Osteoblast (primary cell): Measurements from ENCODE around the gene GDF7. TPM values are rescaled to one million over a fixed set of nuclear protein-coding genes. Genes with fewer than 3 reads are reported as not detected.

Experiments used
- DNase-seq: peaks from one replicate; pipeline ENCODE4 v3.0.0; 2011; ENCODE audit warnings: low spot score, mixed read lengths; ENCODE audit not compliant: insufficient read length; ENCODE audit errors: missing footprints
- H2AFZ ChIP-seq: 2 replicates; pipeline ENCODE4 v1.6.0; 2011; ENCODE audit warnings: mild to moderate bottlenecking, low read length
- H3K27ac ChIP-seq: 2 replicates; pipeline ENCODE4 v1.5.1; 2011; ENCODE audit warnings: mild to moderate bottlenecking, low read depth, low read length, moderate library complexity
- H3K27me3 ChIP-seq: 2 replicates; pipeline ENCODE4 v1.6.0; 2012; ENCODE audit warnings: mild to moderate bottlenecking, control low read depth, inconsistent platforms, low read length, moderate library complexity; ENCODE audit not compliant: insufficient read depth
- H3K36me3 ChIP-seq: 2 replicates; pipeline ENCODE4 v1.5.1; 2011; ENCODE audit warnings: mild to moderate bottlenecking, low read length, control low read depth, moderate library complexity; ENCODE audit not compliant: insufficient read depth
- H3K4me1 ChIP-seq: 2 replicates; pipeline ENCODE4 v1.5.1; 2011; ENCODE audit warnings: mild to moderate bottlenecking, low read length, control low read depth, moderate library complexity; ENCODE audit not compliant: insufficient read depth
- H3K4me2 ChIP-seq: 2 replicates; pipeline ENCODE4 v1.6.0; 2011; ENCODE audit warnings: mild to moderate bottlenecking, low read length; ENCODE audit not compliant: insufficient read depth
- H3K4me3 ChIP-seq: fragments of 200-600 bp; sonication (generic); 3 replicates; pipeline ENCODE4 v1.5.1; 2012; ENCODE audit warnings: mild to moderate bottlenecking, low read length, inconsistent platforms; ENCODE audit not compliant: insufficient read depth
- H3K79me2 ChIP-seq: 2 replicates; pipeline ENCODE4 v1.6.0; 2012; ENCODE audit warnings: mild to moderate bottlenecking, low read length, control low read depth, inconsistent platforms; ENCODE audit not compliant: insufficient read depth
- H3K9me3 ChIP-seq: 2 replicates; pipeline ENCODE4 v1.5.1; 2011; ENCODE audit warnings: low read depth, low read length, control low read depth
- H4K20me1 ChIP-seq: 2 replicates; pipeline ENCODE4 v1.6.0; 2012; ENCODE audit warnings: mild to moderate bottlenecking, low read length, control low read depth; ENCODE audit not compliant: insufficient read depth
- total RNA-seq: library from RNA; depleted of rRNA; stranded (reverse); fragments of >200 nt; gene quantifications from 2 replicates; pipeline ENCODE4 v1.2.3, GENCODE V29; 2012
- TF ChIP-seq, protein P1 (sequence below): IDR thresholded peaks from 2 replicates; pipeline ENCODE4 v1.5.1; 2011; ENCODE audit warnings: mild to moderate bottlenecking, low read depth, low read length, moderate library complexity; ENCODE audit errors: extremely low read depth

GDF7 gene
- total RNA-seq, 1 donor: not detected

DNA sequence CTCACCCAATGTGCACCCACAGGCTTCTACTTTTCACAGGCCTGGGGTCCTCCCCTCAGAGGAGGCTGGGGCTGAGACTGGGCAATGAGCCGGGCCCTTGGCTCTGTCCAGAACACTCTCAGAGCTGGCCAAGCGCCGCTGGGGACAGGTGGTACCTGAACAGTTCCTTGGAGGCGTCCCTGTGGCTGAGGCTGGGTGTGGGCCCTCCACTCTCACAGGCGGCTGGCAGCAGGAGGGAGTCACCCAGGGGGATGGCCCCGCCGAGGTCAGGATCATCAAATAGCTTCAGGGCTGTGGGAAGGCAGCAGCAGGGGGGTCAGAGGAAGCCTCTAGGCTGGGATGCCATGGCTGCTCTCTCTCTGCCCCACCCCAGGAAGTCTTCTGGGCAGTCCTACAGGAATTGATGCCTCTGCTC lies 43.2 kb upstream of the GDF7 start:
- Histone ChIP-seq H3K36me3 (no peaks in the 10 kb centered on the region), H3K27me3 (no peaks in the 10 kb centered on the region), H3K27ac (no peak overlapping the region), H3K4me1 (peaks cover 6% of the 10 kb centered on the region), H3K9me3 (no peaks in the 10 kb centered on the region), H3K4me2 (no peak overlapping the region), H2AFZ (no peak overlapping the region), H4K20me1 (no peaks in the 10 kb centered on the region), H3K79me2 (no peaks in the 10 kb centered on the region), H3K4me3 (no peak overlapping the region)
- DNase-seq: peak; percentile 53
- TF ChIP-seq, protein P1, sequence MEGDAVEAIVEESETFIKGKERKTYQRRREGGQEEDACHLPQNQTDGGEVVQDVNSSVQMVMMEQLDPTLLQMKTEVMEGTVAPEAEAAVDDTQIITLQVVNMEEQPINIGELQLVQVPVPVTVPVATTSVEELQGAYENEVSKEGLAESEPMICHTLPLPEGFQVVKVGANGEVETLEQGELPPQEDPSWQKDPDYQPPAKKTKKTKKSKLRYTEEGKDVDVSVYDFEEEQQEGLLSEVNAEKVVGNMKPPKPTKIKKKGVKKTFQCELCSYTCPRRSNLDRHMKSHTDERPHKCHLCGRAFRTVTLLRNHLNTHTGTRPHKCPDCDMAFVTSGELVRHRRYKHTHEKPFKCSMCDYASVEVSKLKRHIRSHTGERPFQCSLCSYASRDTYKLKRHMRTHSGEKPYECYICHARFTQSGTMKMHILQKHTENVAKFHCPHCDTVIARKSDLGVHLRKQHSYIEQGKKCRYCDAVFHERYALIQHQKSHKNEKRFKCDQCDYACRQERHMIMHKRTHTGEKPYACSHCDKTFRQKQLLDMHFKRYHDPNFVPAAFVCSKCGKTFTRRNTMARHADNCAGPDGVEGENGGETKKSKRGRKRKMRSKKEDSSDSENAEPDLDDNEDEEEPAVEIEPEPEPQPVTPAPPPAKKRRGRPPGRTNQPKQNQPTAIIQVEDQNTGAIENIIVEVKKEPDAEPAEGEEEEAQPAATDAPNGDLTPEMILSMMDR: no peak

DNA sequence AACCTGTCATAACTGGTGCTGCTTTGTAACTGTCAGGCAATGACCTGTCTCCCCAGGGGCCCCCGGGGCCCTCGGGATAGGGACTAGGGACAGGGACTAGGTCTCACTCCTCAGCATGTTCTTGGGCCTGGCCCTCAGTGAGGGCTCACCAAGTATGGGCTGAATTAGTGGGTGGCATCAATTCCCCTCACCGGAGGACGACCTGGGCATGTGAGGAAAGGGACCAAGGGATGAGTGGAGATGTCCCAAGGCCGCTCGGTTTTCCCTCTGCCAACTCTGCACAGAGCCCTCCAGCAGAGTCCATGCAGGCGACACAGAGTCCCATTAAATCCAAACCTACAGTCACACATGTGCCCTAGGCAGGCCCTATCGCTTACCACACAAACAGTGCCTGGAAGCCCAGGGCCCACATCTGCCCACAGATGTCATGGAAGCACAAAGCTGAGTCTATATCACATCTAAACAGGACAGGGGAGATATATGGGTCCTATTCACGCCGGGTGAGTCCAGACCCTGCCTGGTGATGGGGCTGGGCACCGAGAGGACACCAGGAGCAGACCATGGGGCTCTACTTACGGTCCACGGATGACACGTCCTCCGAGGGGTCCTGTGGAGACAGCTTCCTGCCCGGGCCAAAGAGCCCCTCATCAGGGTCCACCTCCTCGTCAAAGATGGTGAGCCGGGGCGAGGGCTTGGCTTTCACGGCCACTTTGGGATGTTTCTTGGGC lies 42.6 kb upstream of the GDF7 start:
- H3K79me2 ChIP-seq: no peaks in the 10 kb centered on the region
- peak; percentile 70 for DNase-seq
- TF ChIP-seq, protein P1: no peak
- H3K36me3 ChIP-seq: no peaks in the 10 kb centered on the region
- no peaks in the 10 kb centered on the region for H4K20me1 ChIP-seq
- H3K4me3 ChIP-seq: no peak overlapping the region
- no peak overlapping the region for H2AFZ ChIP-seq
- no peak overlapping the region for H3K4me2 ChIP-seq
- H3K27ac ChIP-seq: no peak overlapping the region
- no peaks in the 10 kb centered on the region for H3K9me3 ChIP-seq
- no peaks in the 10 kb centered on the region for H3K27me3 ChIP-seq
- H3K4me1 ChIP-seq: peaks cover 2% of the 10 kb centered on the region

DNA sequence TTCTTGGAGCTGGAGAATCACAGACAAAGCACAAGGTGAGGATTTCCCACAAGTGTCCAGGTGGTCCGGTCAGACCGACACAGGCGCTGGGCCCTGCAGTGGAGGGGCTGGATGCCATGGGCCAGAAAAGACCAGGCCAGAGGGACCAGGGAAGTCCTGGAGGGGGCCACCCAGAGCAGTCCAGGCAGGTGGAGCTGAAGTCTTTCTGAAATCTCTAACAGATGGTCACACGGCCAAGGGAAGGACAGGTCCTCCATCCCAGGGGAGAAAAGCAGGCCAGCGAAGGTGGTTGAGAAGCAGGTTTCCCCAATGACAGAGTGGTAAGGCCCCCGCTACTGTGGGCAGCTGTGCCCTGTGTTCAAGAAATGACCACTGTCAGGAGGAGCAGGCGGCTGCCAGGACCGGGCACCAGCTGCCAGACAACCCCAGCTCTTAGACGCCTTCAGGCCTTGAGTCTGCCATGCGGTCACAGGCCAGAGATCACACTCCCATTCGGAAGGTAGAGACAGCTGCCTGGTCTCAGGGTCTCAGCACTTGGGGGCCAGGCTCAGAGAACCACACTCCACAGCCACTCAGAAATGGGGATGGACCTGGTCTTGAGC lies 42.0 kb upstream of the GDF7 start:
- DNase-seq: peak; percentile 23
- H3K27ac ChIP-seq: no peak overlapping the region

More for the DNA sequence above, 42.0 kb upstream of the GDF7 start:
- no peaks in the 10 kb centered on the region for H3K9me3 ChIP-seq
- H3K4me3 ChIP-seq: no peak overlapping the region
- H3K79me2 ChIP-seq: no peaks in the 10 kb centered on the region
- no peaks in the 10 kb centered on the region for H3K27me3 ChIP-seq
- H3K36me3 ChIP-seq: no peaks in the 10 kb centered on the region
- no peak overlapping the region for H2AFZ ChIP-seq
- H3K4me1 ChIP-seq: no peaks in the 10 kb centered on the region
- TF ChIP-seq, protein P1: no peak
- H3K4me2 ChIP-seq: no peak overlapping the region
- H4K20me1 ChIP-seq: no peaks in the 10 kb centered on the region
